ENCODE measurements around the gene LRRC4C. TPM values are rescaled to one million over a fixed set of nuclear protein-coding genes. Genes with fewer than 3 reads are reported as not detected.

The LRRC4C gene
- total RNA-seq, 1 donor from 2014 or later: 1.2 TPM

GRCh38 chr11:41398175-41398574, 61.3 kb downstream of the LRRC4C start:
- no peak overlapping the region for H3K27ac Mint-ChIP-seq (ENCODE audit: unreplicated experiment)
- TF ChIP-seq CTCF (IDR thresholded peaks at IDR 0.05; ENCODE audit: unreplicated experiment): no peak
- H3K27me3 Mint-ChIP-seq (ENCODE audit: unreplicated experiment): peaks cover 1% of the 10 kb centered on the region
- H3K36me3 Mint-ChIP-seq (ENCODE audit: low read depth, unreplicated experiment): no peaks in the 10 kb centered on the region
- no peak for DNase-seq (ENCODE audit: low spot score)
- H3K4me3 Mint-ChIP-seq (ENCODE audit: unreplicated experiment): no peak overlapping the region
- H3K4me1 Mint-ChIP-seq (ENCODE audit: unreplicated experiment): no peaks in the 10 kb centered on the region
- no peaks in the 10 kb centered on the region for H3K9me3 Mint-ChIP-seq (ENCODE audit: unreplicated experiment)

- Mint-ChIP-seq H3K4me1 (ENCODE audit: unreplicated experiment) (peaks cover 6% of the 10 kb centered on the region), H3K36me3 (ENCODE audit: low read depth, unreplicated experiment) (no peaks in the 10 kb centered on the region), H3K27ac (ENCODE audit: unreplicated experiment) (no peak overlapping the region), H3K4me3 (ENCODE audit: unreplicated experiment) (no peak overlapping the region), H3K27me3 (ENCODE audit: unreplicated experiment) (peaks cover 1% of the 10 kb centered on the region), H3K9me3 (ENCODE audit: unreplicated experiment) (peaks cover 6% of the 10 kb centered on the region)
- no peak for DNase-seq (ENCODE audit: low spot score)
- TF ChIP-seq CTCF (IDR thresholded peaks at IDR 0.05; ENCODE audit: unreplicated experiment): no peak
Observed at GRCh38 chr11:41394521-41395195, 64.8 kb downstream of the LRRC4C start.

DNA sequence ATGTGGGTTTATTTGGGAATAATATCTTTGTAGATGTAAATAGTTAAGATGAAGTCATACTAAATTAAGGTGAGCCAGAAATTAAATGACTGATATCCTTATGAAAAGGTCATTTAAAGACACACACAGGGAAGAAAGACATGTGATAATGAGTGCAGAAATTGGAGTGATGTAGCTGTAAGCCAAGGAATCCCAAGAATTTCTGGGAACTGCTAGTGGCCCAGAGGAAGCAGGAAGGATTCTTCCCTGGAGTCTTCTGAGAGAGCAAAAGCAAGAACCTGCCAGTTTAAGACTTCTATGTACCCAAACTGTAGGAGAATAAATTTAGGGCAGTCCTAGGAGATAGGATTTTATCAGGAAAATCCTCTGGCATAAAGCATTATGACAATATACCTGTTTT, 66.9 kb downstream of the LRRC4C start:
- H3K36me3 Mint-ChIP-seq (ENCODE audit: low read depth, unreplicated experiment): no peaks in the 10 kb centered on the region
- H3K27me3 Mint-ChIP-seq (ENCODE audit: unreplicated experiment): peaks cover 1% of the 10 kb centered on the region
- no peak for TF ChIP-seq CTCF (IDR thresholded peaks at IDR 0.05; ENCODE audit: unreplicated experiment)
- H3K9me3 Mint-ChIP-seq (ENCODE audit: unreplicated experiment): peaks cover 6% of the 10 kb centered on the region
- DNase-seq (ENCODE audit: low spot score): no peak
- H3K4me1 Mint-ChIP-seq (ENCODE audit: unreplicated experiment): peaks cover 6% of the 10 kb centered on the region
- H3K4me3 Mint-ChIP-seq (ENCODE audit: unreplicated experiment): no peak overlapping the region
- H3K27ac Mint-ChIP-seq (ENCODE audit: unreplicated experiment): no peak overlapping the region

- TF ChIP-seq CTCF (IDR thresholded peaks at IDR 0.05; ENCODE audit: unreplicated experiment): no peak
- Mint-ChIP-seq H3K27me3 (ENCODE audit: unreplicated experiment) (no peaks in the 10 kb centered on the region), H3K4me1 (ENCODE audit: unreplicated experiment) (peaks cover 6% of the 10 kb centered on the region), H3K4me3 (ENCODE audit: unreplicated experiment) (no peak overlapping the region), H3K9me3 (ENCODE audit: unreplicated experiment) (peaks cover 6% of the 10 kb centered on the region), H3K27ac (ENCODE audit: unreplicated experiment) (no peak overlapping the region), H3K36me3 (ENCODE audit: low read depth, unreplicated experiment) (no peaks in the 10 kb centered on the region)
- no peak for DNase-seq (ENCODE audit: low spot score)
Observed at GRCh38 chr11:41389623-41390130, 69.8 kb downstream of the LRRC4C start.

DNA sequence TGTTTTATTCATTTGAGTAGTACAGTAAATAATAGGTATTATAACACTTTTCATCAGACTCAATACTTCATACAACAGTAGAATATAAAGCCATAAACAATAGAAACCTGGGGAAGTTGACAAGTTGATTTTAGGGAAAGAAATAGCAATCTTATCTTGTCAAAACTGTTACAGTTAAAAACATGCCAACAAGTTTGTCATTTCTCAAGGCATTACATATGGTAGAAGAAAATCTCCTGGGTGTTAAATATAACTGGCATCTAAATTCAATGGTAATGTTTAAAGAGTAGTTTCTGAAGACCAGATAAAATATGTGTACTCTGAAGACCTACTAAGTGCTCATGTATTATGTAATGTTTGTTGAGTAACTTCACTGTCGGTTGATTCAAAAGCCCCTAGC, 75.1 kb downstream of the LRRC4C start:
- Mint-ChIP-seq H3K27ac (ENCODE audit: unreplicated experiment) (no peak overlapping the region), H3K36me3 (ENCODE audit: low read depth, unreplicated experiment) (no peaks in the 10 kb centered on the region), H3K4me1 (ENCODE audit: unreplicated experiment) (no peaks in the 10 kb centered on the region), H3K27me3 (ENCODE audit: unreplicated experiment) (peaks cover 2% of the 10 kb centered on the region), H3K4me3 (ENCODE audit: unreplicated experiment) (no peak overlapping the region), H3K9me3 (ENCODE audit: unreplicated experiment) (no peaks in the 10 kb centered on the region)
- DNase-seq (ENCODE audit: low spot score): no peak
- TF ChIP-seq CTCF (IDR thresholded peaks at IDR 0.05; ENCODE audit: unreplicated experiment): no peak
